ENCODE results near the gene LHFPL2.
"Not testable (repeated sequence)": the region's sequence is repeated elsewhere in the genome, so short reads cannot be mapped to it uniquely, and the experiment has no call there.

Gene LHFPL2

GRCh38 chr5:78648359-78649210 is at the start of gene LHFPL2:
LHFPL2 (minus strand) TSS chr5:78648772; CDS start chr5:78510213, 138,559 bp downstream.
- peak; percentile 55 for DNase-seq

GRCh38 chr5:78696637-78697036 is 48.1 kb upstream of the LHFPL2 start:
- no peak for DNase-seq

GRCh38 chr5:78696052-78696451 is 47.5 kb upstream of the LHFPL2 start:
- DNase-seq, result not testable (repeated sequence)

- no peak for DNase-seq
Measured at GRCh38 chr5:78693339-78693738, 44.8 kb upstream of the LHFPL2 start.

- DNase-seq, result no peak
Measured at GRCh38 chr5:78691084-78691960, 42.8 kb upstream of the LHFPL2 start.

GRCh38 chr5:78690253-78690972 is 41.8 kb upstream of the LHFPL2 start:
- DNase-seq, result no peak

GRCh38 chr5:78689540-78690252 is 41.1 kb upstream of the LHFPL2 start:
- no peak for DNase-seq

- DNase-seq, result not testable (repeated sequence)
Measured at GRCh38 chr5:78687514-78687913, 38.9 kb upstream of the LHFPL2 start.

GRCh38 chr5:78683905-78684304 is 35.3 kb upstream of the LHFPL2 start:
- not testable (repeated sequence) for DNase-seq

GRCh38 chr5:78679905-78680304 is 31.3 kb upstream of the LHFPL2 start:
- no peak for DNase-seq

GRCh38 chr5:78677777-78678668 is 29.5 kb upstream of the LHFPL2 start:
- peak; percentile 84 for DNase-seq

- DNase-seq, result no peak
Measured at GRCh38 chr5:78675956-78676730, 27.6 kb upstream of the LHFPL2 start.

- DNase-seq, result not testable (repeated sequence)
Measured at GRCh38 chr5:78673827-78674226, 25.3 kb upstream of the LHFPL2 start.

- DNase-seq, result no peak
Measured at GRCh38 chr5:78672154-78672553, 23.6 kb upstream of the LHFPL2 start.

GRCh38 chr5:78671609-78672008 is 23.0 kb upstream of the LHFPL2 start:
- no peak for DNase-seq

- no peak for DNase-seq
Measured at GRCh38 chr5:78670701-78671269, 22.2 kb upstream of the LHFPL2 start.

GRCh38 chr5:78669331-78669730 is 20.8 kb upstream of the LHFPL2 start:
- no peak for DNase-seq

GRCh38 chr5:78667461-78668103 is 19.0 kb upstream of the LHFPL2 start:
- no peak for DNase-seq

GRCh38 chr5:78666975-78667374 is 18.4 kb upstream of the LHFPL2 start:
- not testable (repeated sequence) for DNase-seq

- no peak for DNase-seq
Measured at GRCh38 chr5:78666041-78666444, 17.5 kb upstream of the LHFPL2 start.
